Measurements from ENCODE around the gene CTDSPL. TPM values are rescaled to one million over a fixed set of nuclear protein-coding genes. Genes with fewer than 3 reads are reported as not detected.

The CTDSPL gene
- total and polyA plus RNA-seq, 7 donors = 2.7 to 24.6 (median 6.8) TPM

DNA sequence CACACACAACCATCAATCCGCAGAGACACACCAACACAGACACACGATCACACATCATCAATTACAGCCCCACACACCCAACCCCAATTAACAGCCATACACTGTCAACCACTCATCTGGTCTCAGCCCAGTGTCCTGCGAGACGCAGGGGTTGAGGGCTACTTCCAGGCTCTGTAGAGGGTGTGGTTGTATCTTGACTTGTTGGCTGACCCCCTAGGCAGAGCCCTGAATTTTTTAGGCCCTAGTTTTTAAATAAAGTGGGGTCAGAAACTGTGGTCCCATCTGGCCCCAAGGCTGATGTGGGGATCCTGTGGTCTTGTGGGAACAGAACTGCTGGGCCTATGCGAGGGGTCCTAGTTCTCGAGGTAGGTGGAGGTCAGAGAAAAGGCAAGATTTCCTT is 138.2 kb downstream of the CTDSPL start:
- Histone ChIP-seq H3K27ac (no peak overlapping the region), H3K36me3 (ENCODE audit: insufficient read depth in 1 of 2, low read depth in 1 of 2) (no peaks in the 10 kb centered on the region), H3K27me3 (ENCODE audit: insufficient read depth in 3 of 3, low read length in 2 of 3) (no peaks in the 10 kb centered on the region), H3K9me3 (no peaks in the 10 kb centered on the region), H3K4me1 (peaks cover 10% of the 10 kb centered on the region), H3K4me3 (no peak overlapping the region)
- no peak for DNase-seq
- TF ChIP-seq, protein P1, sequence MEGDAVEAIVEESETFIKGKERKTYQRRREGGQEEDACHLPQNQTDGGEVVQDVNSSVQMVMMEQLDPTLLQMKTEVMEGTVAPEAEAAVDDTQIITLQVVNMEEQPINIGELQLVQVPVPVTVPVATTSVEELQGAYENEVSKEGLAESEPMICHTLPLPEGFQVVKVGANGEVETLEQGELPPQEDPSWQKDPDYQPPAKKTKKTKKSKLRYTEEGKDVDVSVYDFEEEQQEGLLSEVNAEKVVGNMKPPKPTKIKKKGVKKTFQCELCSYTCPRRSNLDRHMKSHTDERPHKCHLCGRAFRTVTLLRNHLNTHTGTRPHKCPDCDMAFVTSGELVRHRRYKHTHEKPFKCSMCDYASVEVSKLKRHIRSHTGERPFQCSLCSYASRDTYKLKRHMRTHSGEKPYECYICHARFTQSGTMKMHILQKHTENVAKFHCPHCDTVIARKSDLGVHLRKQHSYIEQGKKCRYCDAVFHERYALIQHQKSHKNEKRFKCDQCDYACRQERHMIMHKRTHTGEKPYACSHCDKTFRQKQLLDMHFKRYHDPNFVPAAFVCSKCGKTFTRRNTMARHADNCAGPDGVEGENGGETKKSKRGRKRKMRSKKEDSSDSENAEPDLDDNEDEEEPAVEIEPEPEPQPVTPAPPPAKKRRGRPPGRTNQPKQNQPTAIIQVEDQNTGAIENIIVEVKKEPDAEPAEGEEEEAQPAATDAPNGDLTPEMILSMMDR (IDR thresholded peaks at IDR 0.05) = no peak
- intact Hi-C loops (cut with DNase I) = loop anchor here in 1 of 2 donors (10.0 kb wide), 1 partner anchor 145 kb away; no protein-coding TSS in a partner anchor
- ATAC-seq = no peak
- WGBS, 3 donors = 87 to 94% (median 92%) methylated on average over 6 of the region's 6 CpGs

DNA sequence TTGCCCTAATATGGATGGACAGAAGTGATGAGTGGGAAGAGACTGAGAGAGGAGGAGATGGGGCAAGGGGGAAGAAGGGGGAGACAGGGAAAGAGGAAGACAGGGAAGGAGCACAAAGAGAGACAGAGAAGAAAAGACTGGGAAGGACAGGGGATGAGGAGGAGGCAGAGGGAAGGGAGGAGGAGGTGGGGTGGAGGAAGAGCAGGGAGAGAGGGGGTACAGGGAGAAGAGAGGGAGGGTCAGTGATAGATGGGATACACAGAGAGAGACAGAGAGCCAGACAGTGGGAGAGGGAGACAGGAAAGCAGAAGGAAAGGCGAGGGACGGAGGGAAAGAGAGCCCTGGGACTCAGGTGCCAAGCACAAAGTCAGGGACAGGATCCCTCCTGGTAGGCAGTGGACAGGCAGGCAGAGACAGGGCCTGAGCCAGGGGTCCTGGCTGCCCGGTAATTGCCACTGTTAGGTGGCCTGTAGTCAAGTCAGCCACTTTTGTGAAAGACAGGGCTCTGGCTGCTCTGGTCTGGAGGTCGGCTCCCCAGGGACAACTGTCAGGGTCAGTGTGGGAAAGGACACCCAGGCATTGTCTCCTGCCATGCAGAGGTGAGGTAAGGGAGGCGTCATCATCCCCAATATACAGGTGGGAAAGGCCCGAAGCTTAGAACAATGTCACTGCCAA is 138.7 kb downstream of the CTDSPL start:
- DNase-seq (no peak), ATAC-seq (no peak)
- Histone ChIP-seq H3K9me3 (no peaks in the 10 kb centered on the region), H3K27ac (no peak overlapping the region), H3K4me3 (no peak overlapping the region), H3K4me1 (peaks cover 10% of the 10 kb centered on the region), H3K27me3 (ENCODE audit: insufficient read depth in 3 of 3, low read length in 2 of 3) (no peaks in the 10 kb centered on the region), H3K36me3 (ENCODE audit: insufficient read depth in 1 of 2, low read depth in 1 of 2) (no peaks in the 10 kb centered on the region)
- TF ChIP-seq, protein P1 (IDR thresholded peaks at IDR 0.05) = no peak
- WGBS, 3 donors = 95 to 97% (median 96%) methylated on average over 6 of the region's 6 CpGs
- intact Hi-C loops (cut with DNase I) = loop anchor here in 1 of 2 donors (10.0 kb wide), 1 partner anchor 146 kb away; no protein-coding TSS in a partner anchor

DNA sequence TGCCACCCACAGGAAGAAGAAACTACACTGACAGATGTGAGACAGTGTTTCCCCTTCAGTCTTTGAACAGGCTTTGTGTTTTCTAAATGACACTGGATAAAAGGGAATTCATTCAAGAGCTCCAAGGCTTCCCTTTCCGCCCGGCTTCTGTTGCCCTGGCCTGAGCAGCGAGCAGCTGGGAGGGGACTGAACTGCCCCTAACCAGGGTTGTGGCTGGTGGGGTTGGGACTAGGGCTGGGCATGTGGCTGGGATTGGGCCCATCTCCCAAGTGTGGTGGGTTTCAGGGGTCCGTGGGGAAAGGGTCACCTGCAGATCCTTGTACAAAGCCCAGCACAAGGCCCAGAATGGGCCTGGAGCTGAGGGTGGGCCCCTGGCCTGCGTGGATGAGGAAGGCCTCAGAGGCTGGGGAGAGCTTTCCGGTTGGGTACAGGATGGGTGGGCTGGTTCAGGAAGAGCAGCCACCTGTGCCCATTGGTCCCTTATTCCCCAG is 139.3 kb downstream of the CTDSPL start:
- Histone ChIP-seq H3K4me3 (no peak overlapping the region), H3K36me3 (ENCODE audit: insufficient read depth in 1 of 2, low read depth in 1 of 2) (no peaks in the 10 kb centered on the region), H3K27ac (no peak overlapping the region), H3K9me3 (no peaks in the 10 kb centered on the region), H3K4me1 (peaks cover 10% of the 10 kb centered on the region), H3K27me3 (ENCODE audit: insufficient read depth in 3 of 3, low read length in 2 of 3) (no peaks in the 10 kb centered on the region)
- intact Hi-C loops (cut with DNase I) = loop anchor here in 1 of 2 donors (10.0 kb wide), 1 partner anchor 146 kb away; no protein-coding TSS in a partner anchor
- 90 to 95% (median 95%) methylated on average over 6 of the region's 6 CpGs for WGBS, 3 donors
- DNase-seq (no peak), ATAC-seq (no peak)
- TF ChIP-seq, protein P1 (IDR thresholded peaks at IDR 0.05) = no peak

DNA sequence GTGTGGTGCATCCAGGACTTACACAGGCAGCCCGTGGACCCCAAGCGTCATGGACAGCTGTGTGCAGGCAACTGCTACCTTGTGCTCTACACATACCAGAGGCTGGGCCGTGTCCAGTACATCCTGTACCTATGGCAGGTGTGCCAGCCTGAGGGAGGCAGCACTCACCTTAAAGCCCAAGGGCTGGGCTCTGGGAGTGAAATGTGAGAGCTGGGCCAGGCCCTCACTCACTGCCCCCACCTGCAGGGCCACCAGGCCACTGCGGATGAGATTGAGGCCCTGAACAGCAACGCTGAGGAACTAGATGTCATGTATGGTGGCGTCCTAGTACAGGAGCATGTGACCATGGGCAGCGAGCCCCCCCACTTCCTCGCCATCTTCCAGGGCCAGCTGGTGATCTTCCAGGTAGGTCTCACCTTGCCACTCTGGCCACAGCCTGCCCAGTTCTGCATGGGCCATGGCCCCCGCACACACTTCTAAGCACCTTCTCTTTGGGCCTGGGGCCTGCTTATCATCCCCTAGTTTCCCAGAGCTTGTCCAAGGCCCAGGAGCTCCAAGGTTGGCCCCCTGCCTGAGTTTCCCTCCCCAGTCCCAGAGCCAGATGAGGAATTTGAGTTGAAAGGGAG is 139.9 kb downstream of the CTDSPL start:
- DNase-seq (peak in 1 of 2 donors; percentile 46), ATAC-seq (no peak)
- Histone ChIP-seq H3K27ac (no peak overlapping the region), H3K27me3 (ENCODE audit: insufficient read depth in 3 of 3, low read length in 2 of 3) (no peaks in the 10 kb centered on the region), H3K4me3 (no peak overlapping the region), H3K4me1 (peaks cover 10% of the 10 kb centered on the region), H3K36me3 (ENCODE audit: insufficient read depth in 1 of 2, low read depth in 1 of 2) (no peaks in the 10 kb centered on the region), H3K9me3 (no peaks in the 10 kb centered on the region)
- intact Hi-C loops (cut with DNase I) = loop anchor here (2.0 to 10.0 kb wide), 2 partner anchors 147 kb away; no protein-coding TSS in a partner anchor
- TF ChIP-seq, protein P1 (IDR thresholded peaks at IDR 0.05) = no peak
- 88 to 92% (median 89%) methylated on average over 9 of the region's 9 CpGs for WGBS, 3 donors

All from psoas muscle (tissue), 8 donors.